HepG2 (cell line): ENCODE results near the gene WASHC3.

ENCODE experiments used
- EZH2 ChIP-seq: conservative IDR thresholded peaks from 2 replicates; pipeline ENCODE4 v1.6.1; 2012; ENCODE audit warnings: mild to moderate bottlenecking, low read depth, low read length, moderate library complexity
- GTF2F1 ChIP-seq: fragments of 150-350 bp; IDR thresholded peaks from 2 replicates; pipeline ENCODE4 v1.6.1; 2014; ENCODE audit warnings: low read length
- KDM1A ChIP-seq: IDR thresholded peaks from 2 replicates; pipeline ENCODE4 v1.6.1; 2016; ENCODE audit warnings: missing compliant biosample characterization
- NFE2L2 ChIP-seq: fragments of 150-350 bp; IDR thresholded peaks from 2 replicates; pipeline ENCODE4 v1.6.1; 2014; ENCODE audit warnings: low read length
- POLR2A ChIP-seq, 2 experiments: IDR thresholded peaks; 2 replicates each; pipeline ENCODE4 v1.6.1; 2011; ENCODE audit warnings: low read depth in 2 of 2, low read length in 2 of 2, mild to moderate bottlenecking in 1 of 2, moderate library complexity in 1 of 2; ENCODE audit not compliant: insufficient read depth in 1 of 2
- SMAD1 ChIP-seq: sonication (generic); formaldehyde crosslinking; IDR thresholded peaks from 2 replicates; pipeline ENCODE4 v1.4.0; 2020; ENCODE audit warnings: missing genetic modification reagents, low read depth, mild to moderate bottlenecking, borderline replicate concordance
- ZNF83 ChIP-seq: sonication (generic); formaldehyde crosslinking; IDR thresholded peaks from 2 replicates; pipeline ENCODE4 v1.4.0; 2020; ENCODE audit warnings: missing genetic modification reagents, mild to moderate bottlenecking, borderline replicate concordance
- TF ChIP-seq, protein P1 (sequence below): sonication (generic); formaldehyde crosslinking; IDR thresholded peaks from 2 replicates; pipeline ENCODE4 v1.5.0; 2020; ENCODE audit warnings: mild to moderate bottlenecking, missing genetic modification reagents, moderate library complexity
- TF ChIP-seq, protein P2 (sequence below): sonication (generic); formaldehyde crosslinking; IDR thresholded peaks from 2 replicates; pipeline ENCODE4 v1.4.0; 2020; ENCODE audit warnings: mild to moderate bottlenecking, missing genetic modification reagents

DNA sequence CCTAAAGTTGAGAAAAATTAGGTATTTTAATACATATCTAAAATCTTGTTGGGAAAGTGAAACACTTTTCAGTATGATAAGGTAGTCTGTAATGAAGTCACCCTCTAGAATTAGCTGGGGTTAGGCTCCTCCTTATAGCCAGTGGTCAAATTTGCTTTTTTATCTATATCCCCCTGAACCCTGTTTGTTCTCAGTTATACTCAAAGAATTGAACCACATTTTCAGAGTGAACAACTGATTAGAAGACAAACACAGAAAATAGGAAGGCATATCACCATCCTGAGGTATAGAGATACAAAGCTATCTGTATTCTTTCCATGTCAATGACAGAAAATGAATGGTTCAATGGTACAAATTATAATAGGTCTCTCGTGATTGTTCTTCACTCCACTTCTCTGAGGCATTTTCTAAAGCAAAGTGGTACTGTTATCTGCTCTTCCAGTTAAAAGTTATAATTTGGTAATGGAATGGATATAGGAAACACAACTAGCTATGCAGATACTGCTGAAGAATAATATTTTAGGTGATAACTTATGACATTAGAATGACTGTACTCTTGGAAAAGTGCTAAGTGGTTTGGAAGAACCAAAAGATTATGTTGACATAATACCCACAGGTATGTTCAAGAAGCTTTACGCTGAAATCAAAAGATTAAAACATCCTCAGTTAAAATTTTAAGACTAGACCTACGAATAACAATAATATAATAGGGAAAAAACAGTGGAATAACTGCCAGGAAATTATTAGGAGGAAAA, 27.6 kb downstream of the WASHC3 start:
- no peak for TF ChIP-seq KDM1A
- no peak for TF ChIP-seq ZNF83
- TF ChIP-seq POLR2A (IDR thresholded peaks at IDR 0.05; ENCODE audit: insufficient read depth in 1 of 2, low read depth in 2 of 2, low read length in 2 of 2): no peak
- TF ChIP-seq EZH2: no peak
- TF ChIP-seq, protein P1, sequence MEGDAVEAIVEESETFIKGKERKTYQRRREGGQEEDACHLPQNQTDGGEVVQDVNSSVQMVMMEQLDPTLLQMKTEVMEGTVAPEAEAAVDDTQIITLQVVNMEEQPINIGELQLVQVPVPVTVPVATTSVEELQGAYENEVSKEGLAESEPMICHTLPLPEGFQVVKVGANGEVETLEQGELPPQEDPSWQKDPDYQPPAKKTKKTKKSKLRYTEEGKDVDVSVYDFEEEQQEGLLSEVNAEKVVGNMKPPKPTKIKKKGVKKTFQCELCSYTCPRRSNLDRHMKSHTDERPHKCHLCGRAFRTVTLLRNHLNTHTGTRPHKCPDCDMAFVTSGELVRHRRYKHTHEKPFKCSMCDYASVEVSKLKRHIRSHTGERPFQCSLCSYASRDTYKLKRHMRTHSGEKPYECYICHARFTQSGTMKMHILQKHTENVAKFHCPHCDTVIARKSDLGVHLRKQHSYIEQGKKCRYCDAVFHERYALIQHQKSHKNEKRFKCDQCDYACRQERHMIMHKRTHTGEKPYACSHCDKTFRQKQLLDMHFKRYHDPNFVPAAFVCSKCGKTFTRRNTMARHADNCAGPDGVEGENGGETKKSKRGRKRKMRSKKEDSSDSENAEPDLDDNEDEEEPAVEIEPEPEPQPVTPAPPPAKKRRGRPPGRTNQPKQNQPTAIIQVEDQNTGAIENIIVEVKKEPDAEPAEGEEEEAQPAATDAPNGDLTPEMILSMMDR (CRISPR knock-in tag): no peak
- TF ChIP-seq NFE2L2: no peak
- TF ChIP-seq SMAD1 (CRISPR knock-in tag): no peak
- TF ChIP-seq, protein P2, sequence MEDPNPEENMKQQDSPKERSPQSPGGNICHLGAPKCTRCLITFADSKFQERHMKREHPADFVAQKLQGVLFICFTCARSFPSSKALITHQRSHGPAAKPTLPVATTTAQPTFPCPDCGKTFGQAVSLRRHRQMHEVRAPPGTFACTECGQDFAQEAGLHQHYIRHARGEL (CRISPR knock-in tag): no peak
- TF ChIP-seq GTF2F1: no peak
